ENCODE measurements around the gene SAMD5.

DNA sequence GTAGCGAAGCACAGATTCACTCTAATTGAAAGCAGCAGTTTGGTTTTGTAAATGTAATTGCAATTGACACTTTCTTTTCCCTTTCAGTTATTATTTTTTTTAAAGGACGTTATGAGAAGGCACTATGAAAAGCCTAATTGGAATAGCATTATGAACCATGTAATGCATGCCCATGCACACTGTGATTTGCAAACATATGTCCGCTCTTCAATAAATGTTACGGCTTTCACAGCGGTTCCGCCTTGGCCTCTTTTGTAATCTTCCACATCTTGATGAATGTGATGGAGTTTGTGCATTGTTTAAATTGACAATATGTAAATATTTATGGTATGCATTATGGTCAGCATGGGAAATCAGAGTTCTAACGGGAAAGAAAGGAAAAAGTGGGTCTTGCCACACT, 61.3 kb downstream of the SAMD5 start:
- TF ChIP-seq BRCA1 (IDR thresholded peaks at IDR 0.05; ENCODE audit: low read depth, low read length) (no peak), SRF (IDR thresholded peaks at IDR 0.05; ENCODE audit: low read depth in 2 of 2, low read length in 2 of 2) (no peak), HDAC6 (IDR thresholded peaks at IDR 0.05; ENCODE audit: unreplicated experiment) (no peak), SKIL (IDR thresholded peaks at IDR 0.05; ENCODE audit: low read depth, poor library complexity, severe bottlenecking) (no peak), CTCF (IDR thresholded peaks at IDR 0.05 in 2 of 3, conservative IDR thresholded peaks at IDR 0.05 in 1 of 3; ENCODE audit: control insufficient read depth in 2 of 3, extremely low read depth in 1 of 3, insufficient read depth in 1 of 3, low read depth in 3 of 3, low read length in 3 of 3) (no peak)
